Endothelial cell of umbilical vein (primary cell): ENCODE measurements around the gene CPEB1.

ENCODE experiments used
- EZH2 ChIP-seq: IDR thresholded peaks from 2 replicates; pipeline ENCODE4 v1.6.1; 2012; ENCODE audit warnings: borderline replicate concordance, low read depth, mild to moderate bottlenecking, moderate library complexity, low read length, inconsistent platforms; ENCODE audit not compliant: severe bottlenecking
- POLR2A ChIP-seq: IDR thresholded peaks from 2 replicates; pipeline ENCODE4 v1.6.1; 2012; ENCODE audit warnings: low read depth, mild to moderate bottlenecking, control low read depth, low read length
- POLR2AphosphoS5 ChIP-seq: IDR thresholded peaks from 2 replicates; pipeline ENCODE4 v1.6.1; 2012; ENCODE audit warnings: low read depth, mild to moderate bottlenecking, control low read depth, low read length, moderate library complexity; ENCODE audit not compliant: insufficient read depth
- TF ChIP-seq, protein P1 (sequence below): IDR thresholded peaks from 2 replicates; pipeline ENCODE4 v1.6.1; 2011; ENCODE audit not compliant: insufficient read depth, insufficient read length
- TF ChIP-seq, protein P2 (sequence below), 2 donors: IDR thresholded peaks; 1 replicate in 1 of 2; 2 replicates in 1 of 2; pipeline ENCODE4 v1.5.1; 2011; ENCODE audit warnings: low read length in 2 of 2, mild to moderate bottlenecking in 2 of 2, moderate library complexity in 2 of 2, control low read depth in 1 of 2, inconsistent platforms in 1 of 2, low read depth in 1 of 2; ENCODE audit not compliant: insufficient read depth in 1 of 2; ENCODE audit errors: extremely low read depth in 1 of 2

DNA sequence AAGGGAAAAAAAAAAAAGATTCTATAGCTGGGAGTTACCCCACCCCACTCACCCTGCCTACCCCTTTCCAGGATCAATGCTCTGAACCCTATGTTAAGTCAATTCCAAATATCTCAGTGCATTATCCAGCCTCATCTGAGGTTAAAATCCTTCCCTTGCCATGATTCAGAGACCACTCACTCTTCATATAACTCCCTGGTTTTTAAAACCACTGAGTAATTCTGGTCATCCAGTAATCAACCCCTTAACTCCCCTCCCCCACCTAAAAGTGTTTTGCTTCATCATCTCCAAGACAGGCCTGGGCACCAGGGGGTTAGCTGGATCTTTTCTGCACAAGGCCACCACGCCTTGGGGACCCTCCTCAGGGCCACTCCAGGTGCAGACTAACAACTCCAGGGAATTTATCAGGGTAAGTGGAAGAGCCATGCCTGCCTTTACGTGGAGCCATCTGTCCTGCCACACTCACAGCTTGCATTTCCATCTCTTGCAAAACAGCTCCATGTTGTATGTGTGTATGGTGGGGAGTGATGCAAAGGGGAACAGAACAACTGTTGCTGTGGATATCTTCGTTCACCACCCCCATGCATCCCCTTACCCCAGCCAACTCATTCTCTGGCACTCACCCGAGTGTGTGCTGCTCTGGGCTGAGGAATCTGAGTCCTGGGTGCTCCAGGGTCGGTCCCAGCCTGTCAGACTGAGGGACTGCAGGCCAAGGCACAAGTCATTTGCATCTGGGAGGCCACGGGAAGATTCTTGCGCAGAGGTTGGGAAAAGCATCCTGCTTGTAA is 76.2 kb downstream of the CPEB1 start:
- TF ChIP-seq EZH2, result no peak
- no peak for TF ChIP-seq POLR2A
- TF ChIP-seq, protein P1, sequence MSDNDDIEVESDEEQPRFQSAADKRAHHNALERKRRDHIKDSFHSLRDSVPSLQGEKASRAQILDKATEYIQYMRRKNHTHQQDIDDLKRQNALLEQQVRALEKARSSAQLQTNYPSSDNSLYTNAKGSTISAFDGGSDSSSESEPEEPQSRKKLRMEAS, result no peak
- TF ChIP-seq, protein P2, sequence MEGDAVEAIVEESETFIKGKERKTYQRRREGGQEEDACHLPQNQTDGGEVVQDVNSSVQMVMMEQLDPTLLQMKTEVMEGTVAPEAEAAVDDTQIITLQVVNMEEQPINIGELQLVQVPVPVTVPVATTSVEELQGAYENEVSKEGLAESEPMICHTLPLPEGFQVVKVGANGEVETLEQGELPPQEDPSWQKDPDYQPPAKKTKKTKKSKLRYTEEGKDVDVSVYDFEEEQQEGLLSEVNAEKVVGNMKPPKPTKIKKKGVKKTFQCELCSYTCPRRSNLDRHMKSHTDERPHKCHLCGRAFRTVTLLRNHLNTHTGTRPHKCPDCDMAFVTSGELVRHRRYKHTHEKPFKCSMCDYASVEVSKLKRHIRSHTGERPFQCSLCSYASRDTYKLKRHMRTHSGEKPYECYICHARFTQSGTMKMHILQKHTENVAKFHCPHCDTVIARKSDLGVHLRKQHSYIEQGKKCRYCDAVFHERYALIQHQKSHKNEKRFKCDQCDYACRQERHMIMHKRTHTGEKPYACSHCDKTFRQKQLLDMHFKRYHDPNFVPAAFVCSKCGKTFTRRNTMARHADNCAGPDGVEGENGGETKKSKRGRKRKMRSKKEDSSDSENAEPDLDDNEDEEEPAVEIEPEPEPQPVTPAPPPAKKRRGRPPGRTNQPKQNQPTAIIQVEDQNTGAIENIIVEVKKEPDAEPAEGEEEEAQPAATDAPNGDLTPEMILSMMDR (IDR thresholded peaks at IDR 0.05; ENCODE audit: extremely low read depth in 1 of 2, insufficient read depth in 1 of 2, low read depth in 1 of 2, low read length in 2 of 2), result no peak
- TF ChIP-seq POLR2AphosphoS5, result no peak
